Measurements from ENCODE around the gene ANAPC7.

Gene ANAPC7

GRCh38 chr12:110330124-110330523 lies 73.4 kb downstream of the ANAPC7 start:
- DNase-seq (ENCODE audit: low read depth), result no peak
- TF ChIP-seq, protein P1, sequence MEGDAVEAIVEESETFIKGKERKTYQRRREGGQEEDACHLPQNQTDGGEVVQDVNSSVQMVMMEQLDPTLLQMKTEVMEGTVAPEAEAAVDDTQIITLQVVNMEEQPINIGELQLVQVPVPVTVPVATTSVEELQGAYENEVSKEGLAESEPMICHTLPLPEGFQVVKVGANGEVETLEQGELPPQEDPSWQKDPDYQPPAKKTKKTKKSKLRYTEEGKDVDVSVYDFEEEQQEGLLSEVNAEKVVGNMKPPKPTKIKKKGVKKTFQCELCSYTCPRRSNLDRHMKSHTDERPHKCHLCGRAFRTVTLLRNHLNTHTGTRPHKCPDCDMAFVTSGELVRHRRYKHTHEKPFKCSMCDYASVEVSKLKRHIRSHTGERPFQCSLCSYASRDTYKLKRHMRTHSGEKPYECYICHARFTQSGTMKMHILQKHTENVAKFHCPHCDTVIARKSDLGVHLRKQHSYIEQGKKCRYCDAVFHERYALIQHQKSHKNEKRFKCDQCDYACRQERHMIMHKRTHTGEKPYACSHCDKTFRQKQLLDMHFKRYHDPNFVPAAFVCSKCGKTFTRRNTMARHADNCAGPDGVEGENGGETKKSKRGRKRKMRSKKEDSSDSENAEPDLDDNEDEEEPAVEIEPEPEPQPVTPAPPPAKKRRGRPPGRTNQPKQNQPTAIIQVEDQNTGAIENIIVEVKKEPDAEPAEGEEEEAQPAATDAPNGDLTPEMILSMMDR (IDR thresholded peaks at IDR 0.05; ENCODE audit: low read length, missing control alignments), result no peak
- H3K4me3 ChIP-seq (replicated peaks; ENCODE audit: low read depth, low read length), result no peak overlapping the region

DNA sequence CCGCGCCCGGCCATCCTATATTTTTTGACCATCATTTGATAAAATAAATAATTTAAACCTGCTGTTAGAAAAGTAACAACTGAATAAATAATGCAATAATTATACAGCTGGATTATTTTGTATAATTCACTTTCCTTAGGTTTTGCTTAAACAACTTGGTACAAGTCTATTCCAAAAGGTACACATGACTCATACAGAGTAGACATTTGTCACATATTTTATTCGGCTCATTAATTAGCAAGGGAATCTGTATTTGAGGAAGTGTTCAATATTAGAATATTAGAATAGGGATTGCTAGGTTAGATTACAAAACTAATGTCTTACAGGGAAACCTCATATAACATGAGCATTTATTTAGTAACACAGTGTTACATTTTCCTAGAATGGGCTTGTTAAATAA lies 73.8 kb downstream of the ANAPC7 start:
- DNase-seq (ENCODE audit: low read depth), result no peak
- TF ChIP-seq, protein P1 (IDR thresholded peaks at IDR 0.05; ENCODE audit: low read length, missing control alignments), result no peak
- no peak overlapping the region for H3K4me3 ChIP-seq (replicated peaks; ENCODE audit: low read depth, low read length)
